HepG2 (cell line): ENCODE results near the gene DMKN. TPM values are rescaled to one million over a fixed set of nuclear protein-coding genes. Genes with fewer than 3 reads are reported as not detected.

Experiments
- HDAC2 ChIP-seq: sonication (generic); formaldehyde crosslinking; IDR thresholded peaks from 2 replicates; pipeline ENCODE4 v1.4.0; 2020; ENCODE audit warnings: missing genetic modification reagents
- HNRNPUL1 ChIP-seq: fragments of 200-400 bp; formaldehyde crosslinking; IDR thresholded peaks from 2 replicates; pipeline ENCODE4 v1.6.1; 2017; ENCODE audit warnings: low read depth, mild to moderate bottlenecking, low read length, moderate library complexity
- MEIS1 ChIP-seq: sonication (generic); formaldehyde crosslinking; IDR thresholded peaks from 2 replicates; pipeline ENCODE4 v1.9.0; 2021; ENCODE audit warnings: mild to moderate bottlenecking, missing genetic modification reagents, moderate library complexity, borderline replicate concordance
- PLRG1 ChIP-seq: fragments of 450-650 bp; conservative IDR thresholded peaks from 2 replicates; pipeline ENCODE4 v1.6.1; 2016
- ZFP36L2 ChIP-seq: sonication (generic); formaldehyde crosslinking; IDR thresholded peaks from 2 replicates; pipeline ENCODE4 v1.4.0; 2020; ENCODE audit warnings: missing genetic modification reagents
- ZNF10 ChIP-seq: sonication (generic); formaldehyde crosslinking; IDR thresholded peaks from 2 replicates; pipeline ENCODE4 v1.4.0; 2020; ENCODE audit warnings: mild to moderate bottlenecking, low read depth, missing genetic modification reagents, borderline replicate concordance
- ZNF33B ChIP-seq: sonication (generic); formaldehyde crosslinking; IDR thresholded peaks from 2 replicates; pipeline ENCODE4 v1.5.1; 2020; ENCODE audit warnings: mild to moderate bottlenecking, missing genetic modification reagents
- ZNF367 ChIP-seq: sonication (generic); formaldehyde crosslinking; IDR thresholded peaks from 2 replicates; pipeline ENCODE4 v1.4.0; 2020; ENCODE audit warnings: missing genetic modification reagents, borderline replicate concordance
- ZNF543 ChIP-seq: sonication (generic); formaldehyde crosslinking; IDR thresholded peaks from 2 replicates; pipeline ENCODE4 v1.4.0; 2020; ENCODE audit warnings: mild to moderate bottlenecking, missing genetic modification reagents
- polyA plus RNA-seq, 8 experiments: library from polyadenylated mRNA; depleted of rRNA in 3 of 8; stranded (reverse) in 7 of 8; unstranded in 1 of 8; fragments of >200 nt; fragmentation: Illumina TruSeq in 4 of 8; extraction: Trizol in 4 of 8; gene quantifications; 2 replicates each; pipeline versions ENCODE4 v1.2.1 to v1.2.3, GENCODE V29; 2011 to 2016; ENCODE audit warnings: low read depth in 4 of 8, missing spikeins in 1 of 8, mixed read lengths in 1 of 8; ENCODE audit not compliant: insufficient read depth in 1 of 8
- total RNA-seq, 5 experiments: library from RNA; depleted of rRNA; stranded (reverse); fragments of >200 nt; fragmentation: Illumina TruSeq; extraction: Trizol; gene quantifications; 2 replicates each; pipeline ENCODE4 v1.2.3, GENCODE V29; 2016; ENCODE audit warnings: low read depth in 1 of 5
- TF ChIP-seq, protein P1 (sequence below): sonication (generic); formaldehyde crosslinking; IDR thresholded peaks from 2 replicates; pipeline ENCODE4 v1.4.0; 2020; ENCODE audit warnings: mild to moderate bottlenecking, missing genetic modification reagents
- TF ChIP-seq, protein P2 (sequence below), 2 experiments: fragments of 450-650 bp in 1 of 2; sonication (generic) in 1 of 2; formaldehyde crosslinking; IDR thresholded peaks; 2 replicates each; pipeline versions ENCODE4 v1.5.0 to v1.8.0; 2020 to 2022; ENCODE audit warnings: mild to moderate bottlenecking in 1 of 2, missing genetic modification reagents in 1 of 2
- TF ChIP-seq, protein P3 (sequence below), 2 experiments: sonication (generic) in 1 of 2; formaldehyde crosslinking in 1 of 2; IDR thresholded peaks; 2 replicates each; pipeline versions ENCODE4 v1.4.0 to v1.6.1; 2018 to 2020; ENCODE audit warnings: missing genetic modification reagents in 2 of 2, borderline replicate concordance in 1 of 2, low read depth in 1 of 2, mild to moderate bottlenecking in 1 of 2, missing biosample characterization in 1 of 2

DMKN gene
- total and polyA plus RNA-seq, 2 of the 13 experiments (the other 11 are each of a cell fraction or from before 2014, with no cell fraction given): 50.8 to 57.1 TPM

DNA sequence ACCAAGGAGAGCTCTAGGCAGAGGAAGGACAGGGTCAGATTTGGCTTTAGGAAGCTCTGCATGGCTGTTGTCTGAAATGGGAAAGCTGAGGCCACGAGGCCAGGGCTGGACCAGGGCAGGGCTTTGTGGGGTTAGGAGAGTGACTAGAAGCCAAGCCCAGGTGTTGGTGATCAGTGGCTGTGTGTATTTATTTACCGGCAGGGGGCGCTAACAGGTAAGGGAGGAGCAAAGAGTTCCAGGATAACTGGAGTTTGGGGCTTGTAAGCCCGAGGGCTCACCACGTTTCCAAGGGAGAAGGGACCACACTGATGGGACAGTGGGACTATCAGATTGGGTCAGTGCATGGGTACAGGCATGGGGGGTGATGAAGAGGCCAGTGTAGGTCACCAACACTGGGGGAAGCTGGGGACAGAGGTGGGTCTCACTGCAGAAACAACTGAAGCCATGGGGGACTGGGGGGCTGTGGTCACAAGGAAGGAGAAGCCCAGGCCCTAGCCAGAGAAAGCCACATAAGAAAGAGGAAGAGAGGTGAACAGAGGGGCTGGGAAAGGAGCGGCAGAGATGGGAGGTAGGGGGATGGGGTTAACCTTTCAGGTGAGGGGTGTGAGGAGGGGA, 35.8 kb upstream of the DMKN start (continued):
- TF ChIP-seq, protein P1, sequence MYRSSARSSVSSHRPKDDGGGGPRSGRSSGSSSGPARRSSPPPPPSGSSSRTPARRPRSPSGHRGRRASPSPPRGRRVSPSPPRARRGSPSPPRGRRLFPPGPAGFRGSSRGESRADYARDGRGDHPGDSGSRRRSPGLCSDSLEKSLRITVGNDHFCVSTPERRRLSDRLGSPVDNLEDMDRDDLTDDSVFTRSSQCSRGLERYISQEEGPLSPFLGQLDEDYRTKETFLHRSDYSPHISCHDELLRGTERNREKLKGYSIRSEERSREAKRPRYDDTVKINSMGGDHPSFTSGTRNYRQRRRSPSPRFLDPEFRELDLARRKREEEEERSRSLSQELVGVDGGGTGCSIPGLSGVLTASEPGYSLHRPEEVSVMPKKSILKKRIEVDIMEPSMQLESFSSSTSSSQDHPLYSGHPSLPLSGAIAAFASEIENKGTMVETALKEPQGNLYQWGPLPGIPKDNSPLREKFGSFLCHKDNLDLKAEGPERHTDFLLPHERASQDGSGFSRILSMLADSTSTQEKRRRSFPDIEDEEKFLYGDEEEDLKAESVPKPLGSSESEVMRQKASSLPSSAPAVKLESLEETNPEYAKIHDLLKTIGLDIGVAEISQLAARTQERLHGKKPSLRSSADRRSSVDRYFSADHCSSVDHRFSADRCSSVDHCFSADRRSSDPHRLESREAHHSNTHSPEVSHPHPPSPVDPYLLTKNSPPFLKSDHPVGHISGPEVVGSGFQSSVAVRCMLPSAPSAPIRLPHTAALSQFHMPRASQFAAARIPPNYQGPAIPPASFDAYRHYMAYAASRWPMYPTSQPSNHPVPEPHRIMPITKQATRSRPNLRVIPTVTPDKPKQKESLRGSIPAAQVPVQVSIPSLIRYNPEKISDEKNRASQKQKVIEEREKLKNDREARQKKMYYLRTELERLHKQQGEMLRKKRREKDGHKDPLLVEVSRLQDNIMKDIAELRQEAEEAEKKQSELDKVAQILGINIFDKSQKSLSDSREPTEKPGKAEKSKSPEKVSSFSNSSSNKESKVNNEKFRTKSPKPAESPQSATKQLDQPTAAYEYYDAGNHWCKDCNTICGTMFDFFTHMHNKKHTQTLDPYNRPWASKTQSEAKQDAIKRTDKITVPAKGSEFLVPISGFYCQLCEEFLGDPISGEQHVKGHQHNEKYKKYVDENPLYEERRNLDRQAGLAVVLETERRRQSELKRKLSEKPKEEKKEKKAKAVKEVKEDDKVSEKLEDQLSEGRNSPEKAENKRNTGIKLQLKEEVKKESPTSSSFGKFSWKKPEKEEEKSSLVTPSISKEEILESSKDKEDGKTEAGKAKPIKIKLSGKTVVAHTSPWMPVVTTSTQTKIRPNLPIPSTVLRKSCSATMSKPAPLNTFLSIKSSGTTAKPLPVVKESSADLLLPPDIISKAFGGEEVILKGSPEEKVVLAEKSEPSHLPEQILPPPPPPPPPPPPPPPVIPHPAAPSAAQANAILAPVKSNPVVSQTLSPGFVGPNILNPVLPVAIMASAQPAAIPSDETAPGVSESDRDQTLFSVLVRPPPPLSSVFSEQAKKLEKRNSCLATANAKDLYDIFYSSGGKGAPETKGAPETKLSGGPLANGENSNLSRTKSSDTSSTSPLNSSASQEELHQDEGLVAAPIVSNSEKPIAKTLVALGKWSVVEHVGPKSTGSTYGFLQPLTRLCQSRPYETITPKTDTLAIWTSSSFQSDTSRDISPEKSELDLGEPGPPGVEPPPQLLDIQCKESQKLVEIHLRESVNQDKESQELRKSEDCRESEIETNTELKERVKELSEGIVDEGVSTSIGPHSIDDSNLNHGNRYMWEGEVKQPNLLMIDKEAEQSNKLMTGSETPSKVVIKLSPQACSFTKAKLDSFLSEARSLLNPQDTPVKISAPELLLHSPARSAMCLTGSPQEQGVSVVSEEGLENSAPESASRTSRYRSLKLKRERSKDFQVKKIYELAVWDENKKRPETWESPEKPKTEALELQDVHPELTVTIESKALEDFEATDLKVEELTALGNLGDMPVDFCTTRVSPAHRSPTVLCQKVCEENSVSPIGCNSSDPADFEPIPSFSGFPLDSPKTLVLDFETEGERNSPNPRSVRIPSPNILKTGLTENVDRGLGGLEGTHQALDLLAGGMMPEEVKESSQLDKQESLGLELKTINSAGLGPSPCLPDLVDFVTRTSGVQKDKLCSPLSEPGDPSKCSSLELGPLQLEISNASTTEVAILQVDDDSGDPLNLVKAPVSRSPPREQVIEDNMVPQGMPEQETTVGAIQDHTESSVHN (CRISPR knock-in tag): 0 out of 2 replicates have a peak, but pooled peaks have one; percentile 47
- no peak for TF ChIP-seq ZNF10 (CRISPR knock-in tag)
- TF ChIP-seq ZNF33B (CRISPR knock-in tag): 0 out of 2 replicates have a peak, but pooled peaks have one; percentile 44
- TF ChIP-seq, protein P2, sequence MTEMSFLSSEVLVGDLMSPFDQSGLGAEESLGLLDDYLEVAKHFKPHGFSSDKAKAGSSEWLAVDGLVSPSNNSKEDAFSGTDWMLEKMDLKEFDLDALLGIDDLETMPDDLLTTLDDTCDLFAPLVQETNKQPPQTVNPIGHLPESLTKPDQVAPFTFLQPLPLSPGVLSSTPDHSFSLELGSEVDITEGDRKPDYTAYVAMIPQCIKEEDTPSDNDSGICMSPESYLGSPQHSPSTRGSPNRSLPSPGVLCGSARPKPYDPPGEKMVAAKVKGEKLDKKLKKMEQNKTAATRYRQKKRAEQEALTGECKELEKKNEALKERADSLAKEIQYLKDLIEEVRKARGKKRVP (CRISPR knock-in tag; IDR thresholded peaks at IDR 0.05): no peak
- no peak for TF ChIP-seq PLRG1
- TF ChIP-seq ZNF543: no peak
- no peak for TF ChIP-seq HDAC2 (CRISPR knock-in tag)
- TF ChIP-seq ZFP36L2 (CRISPR knock-in tag): no peak
- TF ChIP-seq HNRNPUL1: no peak
- TF ChIP-seq MEIS1 (CRISPR knock-in tag): no peak
- no peak for TF ChIP-seq ZNF367 (CRISPR knock-in tag)
- TF ChIP-seq, protein P3, sequence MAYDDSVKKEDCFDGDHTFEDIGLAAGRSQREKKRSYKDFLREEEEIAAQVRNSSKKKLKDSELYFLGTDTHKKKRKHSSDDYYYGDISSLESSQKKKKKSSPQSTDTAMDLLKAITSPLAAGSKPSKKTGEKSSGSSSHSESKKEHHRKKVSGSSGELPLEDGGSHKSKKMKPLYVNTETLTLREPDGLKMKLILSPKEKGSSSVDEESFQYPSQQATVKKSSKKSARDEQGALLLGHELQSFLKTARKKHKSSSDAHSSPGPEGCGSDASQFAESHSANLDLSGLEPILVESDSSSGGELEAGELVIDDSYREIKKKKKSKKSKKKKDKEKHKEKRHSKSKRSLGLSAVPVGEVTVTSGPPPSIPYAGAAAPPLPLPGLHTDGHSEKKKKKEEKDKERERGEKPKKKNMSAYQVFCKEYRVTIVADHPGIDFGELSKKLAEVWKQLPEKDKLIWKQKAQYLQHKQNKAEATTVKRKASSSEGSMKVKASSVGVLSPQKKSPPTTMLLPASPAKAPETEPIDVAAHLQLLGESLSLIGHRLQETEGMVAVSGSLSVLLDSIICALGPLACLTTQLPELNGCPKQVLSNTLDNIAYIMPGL (CRISPR knock-in tag; IDR thresholded peaks at IDR 0.05; ENCODE audit: borderline replicate concordance in 1 of 2, low read depth in 1 of 2): peak in 1 of 2 experiments; percentile 60; a peak in 1 of 4 replicates
- TF ChIP-seq, all 625 proteins: peak for 13
